Measurements from ENCODE around the gene SSMEM1. TPM values are rescaled to one million over a fixed set of nuclear protein-coding genes. Genes with fewer than 3 reads are reported as not detected.
"Not testable (repeated sequence)": the region's sequence is repeated elsewhere in the genome, so short reads cannot be mapped to it uniquely, and the experiment has no call there.

Gene SSMEM1
- total RNA-seq, 4 donors from 2014 or later, result not detected

DNA sequence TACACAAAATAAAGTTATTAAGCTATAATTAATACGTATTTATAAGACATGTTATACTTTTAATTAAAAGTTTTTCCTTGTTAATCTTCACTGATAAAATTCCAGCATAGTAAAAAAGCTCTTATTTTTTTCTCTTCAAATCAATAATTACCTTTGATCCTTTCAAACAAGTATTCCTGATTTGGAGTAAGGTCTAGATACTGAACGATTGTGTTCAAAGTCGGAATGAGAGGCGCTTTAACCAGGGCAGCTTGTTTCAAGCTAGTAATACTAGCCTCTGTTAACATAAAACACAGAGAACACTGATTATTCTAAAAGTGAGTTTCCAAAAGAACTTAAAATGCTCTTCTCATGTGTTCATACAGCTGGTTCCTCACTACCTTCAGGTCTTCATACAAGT lies 29.4 kb upstream of the SSMEM1 start:
- TF ChIP-seq, protein P1, sequence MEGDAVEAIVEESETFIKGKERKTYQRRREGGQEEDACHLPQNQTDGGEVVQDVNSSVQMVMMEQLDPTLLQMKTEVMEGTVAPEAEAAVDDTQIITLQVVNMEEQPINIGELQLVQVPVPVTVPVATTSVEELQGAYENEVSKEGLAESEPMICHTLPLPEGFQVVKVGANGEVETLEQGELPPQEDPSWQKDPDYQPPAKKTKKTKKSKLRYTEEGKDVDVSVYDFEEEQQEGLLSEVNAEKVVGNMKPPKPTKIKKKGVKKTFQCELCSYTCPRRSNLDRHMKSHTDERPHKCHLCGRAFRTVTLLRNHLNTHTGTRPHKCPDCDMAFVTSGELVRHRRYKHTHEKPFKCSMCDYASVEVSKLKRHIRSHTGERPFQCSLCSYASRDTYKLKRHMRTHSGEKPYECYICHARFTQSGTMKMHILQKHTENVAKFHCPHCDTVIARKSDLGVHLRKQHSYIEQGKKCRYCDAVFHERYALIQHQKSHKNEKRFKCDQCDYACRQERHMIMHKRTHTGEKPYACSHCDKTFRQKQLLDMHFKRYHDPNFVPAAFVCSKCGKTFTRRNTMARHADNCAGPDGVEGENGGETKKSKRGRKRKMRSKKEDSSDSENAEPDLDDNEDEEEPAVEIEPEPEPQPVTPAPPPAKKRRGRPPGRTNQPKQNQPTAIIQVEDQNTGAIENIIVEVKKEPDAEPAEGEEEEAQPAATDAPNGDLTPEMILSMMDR (IDR thresholded peaks at IDR 0.05), result no peak
- no peak for TF ChIP-seq POLR2A (IDR thresholded peaks at IDR 0.05)
- no peak overlapping the region for H3K4me3 ChIP-seq
- no peaks in the 10 kb centered on the region for H3K27me3 ChIP-seq
- H3K36me3 ChIP-seq, result no peaks in the 10 kb centered on the region
- H3K9me3 ChIP-seq, result no peaks in the 10 kb centered on the region
- intact Hi-C loops (cut with DNase I; ENCODE audit: low total_unique reads), result no loop called here
- no peak for DNase-seq
- no peak overlapping the region for H3K27ac ChIP-seq
- H3K4me1 ChIP-seq, result no peaks in the 10 kb centered on the region

DNA sequence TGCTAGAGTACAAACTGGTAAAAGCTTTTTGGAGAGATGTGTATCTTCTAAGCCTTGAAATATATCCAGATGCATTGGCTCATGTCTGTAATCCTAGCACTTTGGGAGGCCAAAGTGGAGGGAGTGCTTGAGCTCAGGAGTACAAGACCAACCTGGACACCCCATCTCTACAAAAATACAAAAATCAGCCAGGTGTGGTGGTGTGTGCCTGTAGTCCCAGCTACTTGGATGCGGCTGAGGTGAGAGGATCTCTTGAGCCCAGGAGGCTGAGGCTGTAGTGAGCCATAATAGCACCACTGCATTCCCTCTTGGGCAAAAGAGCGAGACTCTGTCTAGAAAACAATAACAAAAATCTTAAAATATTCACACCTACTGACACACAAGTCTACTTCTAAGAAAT lies 28.0 kb upstream of the SSMEM1 start:
- Histone ChIP-seq H3K4me1 (no peaks in the 10 kb centered on the region), H3K27me3 (no peaks in the 10 kb centered on the region), H3K27ac (no peak overlapping the region), H3K4me3 (no peak overlapping the region), H3K9me3 (no peaks in the 10 kb centered on the region), H3K36me3 (no peaks in the 10 kb centered on the region)
- no peak for DNase-seq
- TF ChIP-seq, protein P1 (IDR thresholded peaks at IDR 0.05), result no peak
- no peak for TF ChIP-seq POLR2A (IDR thresholded peaks at IDR 0.05)
- intact Hi-C loops (cut with DNase I; ENCODE audit: low total_unique reads), result no loop called here

DNA sequence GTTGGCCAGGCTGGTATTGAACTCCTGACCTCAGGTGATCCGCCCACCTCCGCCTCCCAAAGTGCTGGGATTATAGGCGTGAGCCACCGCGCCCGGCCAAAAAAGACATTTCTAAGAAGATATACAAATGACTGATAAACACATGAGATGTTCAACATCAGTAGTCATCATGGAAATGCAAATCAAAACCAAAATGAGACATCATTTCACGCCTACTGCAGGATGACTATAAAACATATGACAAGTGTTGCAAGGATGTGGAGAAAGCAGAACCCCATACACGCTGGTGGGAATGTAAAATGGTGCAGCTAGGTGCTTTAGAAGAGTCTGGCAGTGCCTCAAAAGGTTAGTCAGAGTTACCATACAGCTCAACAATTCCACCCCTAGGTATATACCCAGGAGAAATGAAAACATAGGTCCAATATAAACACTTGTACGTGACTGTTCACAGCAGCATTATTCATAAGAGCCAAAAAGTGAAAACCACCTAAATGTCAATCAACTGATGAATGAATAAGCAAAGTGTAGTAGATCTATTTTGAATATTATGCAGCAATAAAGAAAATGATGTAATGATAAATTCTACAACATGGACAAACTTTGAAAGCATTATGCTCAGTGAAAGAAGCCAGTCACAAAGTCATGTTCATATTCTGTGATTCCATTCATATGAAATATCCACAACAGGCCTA lies 26.9 kb upstream of the SSMEM1 start:
- H3K36me3 ChIP-seq, result no peaks in the 10 kb centered on the region
- no peak for TF ChIP-seq POLR2A (IDR thresholded peaks at IDR 0.05)
- TF ChIP-seq, protein P1 (IDR thresholded peaks at IDR 0.05), result no peak
- no peak overlapping the region for H3K27ac ChIP-seq
- intact Hi-C loops (cut with DNase I; ENCODE audit: low total_unique reads), result no loop called here
- no peaks in the 10 kb centered on the region for H3K9me3 ChIP-seq
- H3K4me1 ChIP-seq, result no peaks in the 10 kb centered on the region
- no peak for DNase-seq
- no peak overlapping the region for H3K4me3 ChIP-seq
- H3K27me3 ChIP-seq, result no peaks in the 10 kb centered on the region

GRCh38 chr7:130181263-130181605 lies 26.4 kb upstream of the SSMEM1 start:
- TF ChIP-seq, protein P1 (IDR thresholded peaks at IDR 0.05), result no peak
- TF ChIP-seq POLR2A (IDR thresholded peaks at IDR 0.05), result no peak
- no peak for DNase-seq
- H3K36me3 ChIP-seq, result no peaks in the 10 kb centered on the region
- intact Hi-C loops (cut with DNase I; ENCODE audit: low total_unique reads), result no loop called here
- no peaks in the 10 kb centered on the region for H3K4me1 ChIP-seq
- no peaks in the 10 kb centered on the region for H3K9me3 ChIP-seq
- H3K4me3 ChIP-seq, result no peak overlapping the region
- no peaks in the 10 kb centered on the region for H3K27me3 ChIP-seq
- no peak overlapping the region for H3K27ac ChIP-seq

GRCh38 chr7:130182990-130183389 lies 24.7 kb upstream of the SSMEM1 start:
- intact Hi-C loops (cut with DNase I; ENCODE audit: low total_unique reads), result no loop called here
- H3K4me1 ChIP-seq, result no peaks in the 10 kb centered on the region
- no peak overlapping the region for H3K4me3 ChIP-seq
- H3K9me3 ChIP-seq, result no peaks in the 10 kb centered on the region
- H3K27me3 ChIP-seq, result no peaks in the 10 kb centered on the region
- DNase-seq, result no peak
- no peaks in the 10 kb centered on the region for H3K36me3 ChIP-seq
- H3K27ac ChIP-seq, result no peak overlapping the region
- no peak for TF ChIP-seq POLR2A (IDR thresholded peaks at IDR 0.05)
- TF ChIP-seq, protein P1 (IDR thresholded peaks at IDR 0.05), result no peak

DNA sequence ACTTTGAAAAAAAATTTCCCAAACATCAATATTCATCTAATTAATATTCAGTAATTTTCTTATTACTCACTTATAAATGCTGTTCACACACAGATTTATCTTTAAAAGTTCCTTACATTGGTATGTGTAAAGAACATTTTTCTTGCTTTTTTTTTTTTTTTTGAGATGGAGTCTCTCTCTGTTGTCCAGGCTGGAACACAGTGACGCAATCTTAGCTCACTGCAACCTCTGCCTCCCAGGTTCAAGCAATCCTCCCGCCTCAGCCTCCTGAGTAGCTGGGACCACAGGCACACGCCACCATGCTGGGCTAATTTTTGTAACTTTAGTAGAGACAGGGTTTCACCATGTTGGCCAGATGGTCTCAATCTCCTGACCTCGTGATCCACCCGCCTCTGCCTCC lies 23.3 kb upstream of the SSMEM1 start:
- intact Hi-C loops (cut with DNase I; ENCODE audit: low total_unique reads); H3K27ac ChIP-seq; H3K9me3 ChIP-seq; H3K27me3 ChIP-seq; DNase-seq; H3K4me1 ChIP-seq; H3K4me3 ChIP-seq; H3K36me3 ChIP-seq: not testable (repeated sequence)

Data from uterus (tissue), 4 donors.